Measurements from ENCODE around the gene PLVAP. TPM values are rescaled to one million over a fixed set of nuclear protein-coding genes. Genes with fewer than 3 reads are reported as not detected.

Gene PLVAP
- total and polyA plus RNA-seq, 9 of the 15 experiments (the other 6 are each of a cell fraction or from before 2014, with no cell fraction given) = 0.09 to 0.84 (median 0.51) TPM; not detected in 4

DNA sequence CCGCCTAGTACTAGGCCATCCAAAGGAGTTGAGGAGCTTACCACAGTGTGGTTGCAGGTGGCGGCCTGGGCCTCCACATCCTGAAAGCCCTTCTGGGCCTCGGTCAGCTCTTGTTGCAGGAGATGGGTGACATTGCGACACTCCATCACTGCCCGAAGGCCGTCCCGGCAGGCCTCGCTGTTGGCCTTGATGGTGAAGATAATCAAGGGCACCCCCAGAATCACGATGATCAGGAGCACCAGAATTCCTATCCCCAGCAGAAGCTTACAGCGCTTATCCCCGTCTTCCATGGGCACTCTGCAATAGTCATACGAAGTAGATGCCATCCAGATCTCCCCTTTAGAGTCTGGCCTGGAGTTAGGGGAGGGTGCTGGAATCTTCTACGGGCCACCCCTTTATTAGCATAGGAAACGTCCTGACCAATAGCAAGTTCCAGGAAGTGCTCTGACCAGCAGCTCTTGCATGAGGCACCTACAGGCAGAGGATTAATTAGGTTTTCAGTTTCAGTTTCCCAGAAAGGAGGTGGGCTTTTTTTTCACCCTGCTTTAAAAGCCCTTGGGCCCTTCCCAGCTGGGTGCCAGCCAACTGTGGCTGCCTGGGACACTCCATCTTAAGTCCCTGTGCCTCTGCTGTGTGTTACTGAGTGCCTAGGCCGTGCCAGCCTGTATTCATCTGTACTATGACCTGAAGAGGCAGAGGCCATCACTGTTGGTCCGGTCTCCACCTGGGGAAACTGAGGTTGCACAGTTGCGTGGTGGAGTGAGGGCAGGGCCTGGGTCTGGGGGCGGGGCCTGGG lies 28.3 kb upstream of the PLVAP start, which contains the start of gene BST2 (continued):
- TF ChIP-seq, protein P1, sequence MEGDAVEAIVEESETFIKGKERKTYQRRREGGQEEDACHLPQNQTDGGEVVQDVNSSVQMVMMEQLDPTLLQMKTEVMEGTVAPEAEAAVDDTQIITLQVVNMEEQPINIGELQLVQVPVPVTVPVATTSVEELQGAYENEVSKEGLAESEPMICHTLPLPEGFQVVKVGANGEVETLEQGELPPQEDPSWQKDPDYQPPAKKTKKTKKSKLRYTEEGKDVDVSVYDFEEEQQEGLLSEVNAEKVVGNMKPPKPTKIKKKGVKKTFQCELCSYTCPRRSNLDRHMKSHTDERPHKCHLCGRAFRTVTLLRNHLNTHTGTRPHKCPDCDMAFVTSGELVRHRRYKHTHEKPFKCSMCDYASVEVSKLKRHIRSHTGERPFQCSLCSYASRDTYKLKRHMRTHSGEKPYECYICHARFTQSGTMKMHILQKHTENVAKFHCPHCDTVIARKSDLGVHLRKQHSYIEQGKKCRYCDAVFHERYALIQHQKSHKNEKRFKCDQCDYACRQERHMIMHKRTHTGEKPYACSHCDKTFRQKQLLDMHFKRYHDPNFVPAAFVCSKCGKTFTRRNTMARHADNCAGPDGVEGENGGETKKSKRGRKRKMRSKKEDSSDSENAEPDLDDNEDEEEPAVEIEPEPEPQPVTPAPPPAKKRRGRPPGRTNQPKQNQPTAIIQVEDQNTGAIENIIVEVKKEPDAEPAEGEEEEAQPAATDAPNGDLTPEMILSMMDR (IDR thresholded peaks at IDR 0.05 in 2 of 3, conservative IDR thresholded peaks at IDR 0.05 in 1 of 3; ENCODE audit: insufficient read depth in 2 of 3, low read depth in 1 of 3, low read length in 3 of 3) = no peak
- TF ChIP-seq ZNF311 (CRISPR knock-in tag; IDR thresholded peaks at IDR 0.05) (no peak), MYC (IDR thresholded peaks at IDR 0.05; ENCODE audit: low read depth, low read length) (peak; percentile 51; the same call in 1 of the 2 replicates), MYC (CRISPR knock-in tag; IDR thresholded peaks at IDR 0.05; ENCODE audit: borderline replicate concordance, low read depth) (no peak; the same call in 1 of the 2 replicates), RFX1 (IDR thresholded peaks at IDR 0.05) (no peak), ZKSCAN3 (CRISPR knock-in tag; IDR thresholded peaks at IDR 0.05) (no peak), CBFA2T2 (conservative IDR thresholded peaks at IDR 0.05) (no peak), ZKSCAN1 (IDR thresholded peaks at IDR 0.05; ENCODE audit: low read depth, low read length) (no peak), EP300 (IDR thresholded peaks at IDR 0.05; ENCODE audit: low read length) (no peak), ILF3 (IDR thresholded peaks at IDR 0.05; ENCODE audit: borderline replicate concordance) (no peak), ZNF282 (CRISPR knock-in tag; IDR thresholded peaks at IDR 0.05) (no peak), NR2F6 (CRISPR knock-in tag; IDR thresholded peaks at IDR 0.05) (no peak), NFE2L1 (tag; IDR thresholded peaks at IDR 0.05; ENCODE audit: borderline replicate concordance, low read depth) (no peak), ZNF707 (CRISPR knock-in tag; conservative IDR thresholded peaks at IDR 0.05) (no peak), FOXJ3 (CRISPR knock-in tag; IDR thresholded peaks at IDR 0.05) (no peak), PHB2 (IDR thresholded peaks at IDR 0.05; ENCODE audit: low read depth) (no peak), ATF4 (CRISPR knock-in tag; IDR thresholded peaks at IDR 0.05) (no peak), SETDB1 (IDR thresholded peaks at IDR 0.05; ENCODE audit: low read length) (no peak), SPI1 (IDR thresholded peaks at IDR 0.05; ENCODE audit: borderline replicate concordance, low read depth, low read length) (peak; percentile 55; the same call in 1 of the 2 replicates), MAFK (IDR thresholded peaks at IDR 0.05; ENCODE audit: low read length) (no peak), ESRRA (IDR thresholded peaks at IDR 0.05; ENCODE audit: borderline replicate concordance, low read depth) (peak; percentile 63; the same call in 1 of the 2 replicates)
- TF ChIP-seq, protein P2, sequence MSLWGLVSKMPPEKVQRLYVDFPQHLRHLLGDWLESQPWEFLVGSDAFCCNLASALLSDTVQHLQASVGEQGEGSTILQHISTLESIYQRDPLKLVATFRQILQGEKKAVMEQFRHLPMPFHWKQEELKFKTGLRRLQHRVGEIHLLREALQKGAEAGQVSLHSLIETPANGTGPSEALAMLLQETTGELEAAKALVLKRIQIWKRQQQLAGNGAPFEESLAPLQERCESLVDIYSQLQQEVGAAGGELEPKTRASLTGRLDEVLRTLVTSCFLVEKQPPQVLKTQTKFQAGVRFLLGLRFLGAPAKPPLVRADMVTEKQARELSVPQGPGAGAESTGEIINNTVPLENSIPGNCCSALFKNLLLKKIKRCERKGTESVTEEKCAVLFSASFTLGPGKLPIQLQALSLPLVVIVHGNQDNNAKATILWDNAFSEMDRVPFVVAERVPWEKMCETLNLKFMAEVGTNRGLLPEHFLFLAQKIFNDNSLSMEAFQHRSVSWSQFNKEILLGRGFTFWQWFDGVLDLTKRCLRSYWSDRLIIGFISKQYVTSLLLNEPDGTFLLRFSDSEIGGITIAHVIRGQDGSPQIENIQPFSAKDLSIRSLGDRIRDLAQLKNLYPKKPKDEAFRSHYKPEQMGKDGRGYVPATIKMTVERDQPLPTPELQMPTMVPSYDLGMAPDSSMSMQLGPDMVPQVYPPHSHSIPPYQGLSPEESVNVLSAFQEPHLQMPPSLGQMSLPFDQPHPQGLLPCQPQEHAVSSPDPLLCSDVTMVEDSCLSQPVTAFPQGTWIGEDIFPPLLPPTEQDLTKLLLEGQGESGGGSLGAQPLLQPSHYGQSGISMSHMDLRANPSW (CRISPR knock-in tag; IDR thresholded peaks at IDR 0.05) = no peak
- TF ChIP-seq, protein P3, sequence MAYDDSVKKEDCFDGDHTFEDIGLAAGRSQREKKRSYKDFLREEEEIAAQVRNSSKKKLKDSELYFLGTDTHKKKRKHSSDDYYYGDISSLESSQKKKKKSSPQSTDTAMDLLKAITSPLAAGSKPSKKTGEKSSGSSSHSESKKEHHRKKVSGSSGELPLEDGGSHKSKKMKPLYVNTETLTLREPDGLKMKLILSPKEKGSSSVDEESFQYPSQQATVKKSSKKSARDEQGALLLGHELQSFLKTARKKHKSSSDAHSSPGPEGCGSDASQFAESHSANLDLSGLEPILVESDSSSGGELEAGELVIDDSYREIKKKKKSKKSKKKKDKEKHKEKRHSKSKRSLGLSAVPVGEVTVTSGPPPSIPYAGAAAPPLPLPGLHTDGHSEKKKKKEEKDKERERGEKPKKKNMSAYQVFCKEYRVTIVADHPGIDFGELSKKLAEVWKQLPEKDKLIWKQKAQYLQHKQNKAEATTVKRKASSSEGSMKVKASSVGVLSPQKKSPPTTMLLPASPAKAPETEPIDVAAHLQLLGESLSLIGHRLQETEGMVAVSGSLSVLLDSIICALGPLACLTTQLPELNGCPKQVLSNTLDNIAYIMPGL (CRISPR knock-in tag; IDR thresholded peaks at IDR 0.05) = no peak

Data from K562 (cell line).